Ovary (tissue), 9 donors: ENCODE measurements around the gene PRRG2. TPM values are rescaled to one million over a fixed set of nuclear protein-coding genes. Genes with fewer than 3 reads are reported as not detected.

Experiments used
- DNase-seq, 5 donors: peaks; one replicate each; pipeline ENCODE4 v3.0.0-alpha.2; 2019 to 2020
- H3K27ac ChIP-seq, 2 donors: fragments of 200-600 bp; one replicate each; pipeline versions ENCODE4 v1.5.1 to v1.8.0; 2019 to 2022
- H3K27me3 ChIP-seq: fragments of 200-600 bp; one replicate; pipeline ENCODE4 v1.8.0; 2022
- H3K36me3 ChIP-seq: fragments of 200-600 bp; sonication (generic); one replicate; pipeline ENCODE4 v1.5.1; 2019
- H3K4me1 ChIP-seq: one replicate; pipeline ENCODE4 v1.8.1; 2013; ENCODE audit warnings: mild to moderate bottlenecking, moderate library complexity; ENCODE audit not compliant: insufficient read depth
- H3K4me3 ChIP-seq: fragments of 200-600 bp; sonication (generic); one replicate; pipeline ENCODE4 v1.5.1; 2017
- H3K9me3 ChIP-seq, 2 donors: fragments of 200-600 bp in 1 of 2; sonication (generic) in 1 of 2; one replicate each; pipeline versions ENCODE4 v1.5.1 to v1.8.1; 2013 to 2019; ENCODE audit warnings: mild to moderate bottlenecking in 1 of 2, moderate library complexity in 1 of 2
- CTCF ChIP-seq, 3 donors: fragments of 450-650 bp in 2 of 3; fragments of 200-600 bp in 1 of 3; IDR thresholded peaks; one replicate each; pipeline versions ENCODE4 v1.5.1 to v1.8.0; 2016 to 2022; ENCODE audit warnings: antibody characterized with exemption in 3 of 3, mild to moderate bottlenecking in 1 of 3
- EP300 ChIP-seq: sonication (generic); formaldehyde crosslinking; IDR thresholded peaks from one replicate; pipeline ENCODE4 v1.6.1; 2017; ENCODE audit warnings: antibody characterized with exemption
- POLR2A ChIP-seq: fragments of 450-650 bp; IDR thresholded peaks from one replicate; pipeline ENCODE4 v1.6.1; 2017; ENCODE audit warnings: antibody characterized with exemption, mild to moderate bottlenecking, moderate library complexity
- WGBS, 3 donors: extraction: QIAGEN DNeasy Blood & Tissue Kit in 1 of 3; methylation state at CpG; one replicate each; pipeline versions ENCODE4 v1.1.5 to v1.1.7; 2013 to 2017; 5-methylcytosine and 5-hydroxymethylcytosine counted together
- intact Hi-C, 4 donors: fragments of 100-400 bp; cut with DNase I; formaldehyde crosslinking; loops; one replicate each; pipeline versions ENCODE4 v1.11.0 to v1.15.1; 2022 to 2023
- polyA plus RNA-seq, 2 donors: library from polyadenylated mRNA; stranded (reverse); fragments of 200-250 nt in 1 of 2; fragments of 350-450 nt in 1 of 2; fragmentation: Illumina TruSeq in 1 of 2; extraction: RNeasy Lipid Tissue Mini Kit (QIAGEN cat#74804) in 1 of 2; gene quantifications; one replicate each; pipeline ENCODE4 v1.2.3, GENCODE V29; 2013 to 2014
- total RNA-seq, 7 donors: library from RNA; depleted of rRNA in 2 of 7; stranded (reverse); fragments of >200 nt in 2 of 7; fragmentation: NEBNext Ultra II Directional in 3 of 7; extraction: Animal tissue kit (Norgen Biotek cat#: 25700) in 3 of 7; gene quantifications; one replicate each; pipeline versions ENCODE4 v1.1.0 to v1.2.4, GENCODE V29; 2016 to 2023
- donor health status: DM: no; HTN: no; CAD: no; lungs with moderate emphysema.
- donor health status: DM: no; HTN: no; CAD: no.
- donor health status: Bipolar disorder and iron deficiency.
- donor health status: DM: yes; HTN: yes; CAD: no.
- donor health status: DM: no; HTN: no; CAD: no.
- donor health status: DM: yes; HTN: yes; CAD: no.

The PRRG2 gene
- total and polyA plus RNA-seq, 9 donors: 0.65 to 4.0 (median 1.1) TPM; not detected in 3

- 94 to 97% (median 96%) methylated on average over 12 of the region's 12 CpGs for WGBS, 3 donors
- no peak for TF ChIP-seq CTCF (IDR thresholded peaks at IDR 0.05)
- no peak for TF ChIP-seq POLR2A
- no peak for TF ChIP-seq EP300
- Histone ChIP-seq H3K27ac (no peak overlapping the region), H3K9me3 (no peaks in the 10 kb centered on the region), H3K36me3 (no peaks in the 10 kb centered on the region), H3K4me3 (no peak overlapping the region), H3K27me3 (no peaks in the 10 kb centered on the region), H3K4me1 (no peaks in the 10 kb centered on the region)
- DNase-seq: no peak
- intact Hi-C loops: no loop called here
These were observed 28.5 kb downstream of the PRRG2 start for GRCh38 chr19:49609499-49610092.

GRCh38 chr19:49613374-49613773, 32.3 kb downstream of the PRRG2 start:
- intact Hi-C loops: no loop called here
- no peaks in the 10 kb centered on the region for H3K36me3 ChIP-seq

GRCh38 chr19:49614096-49614833, 33.1 kb downstream of the PRRG2 start:
- Histone ChIP-seq H3K9me3 (no peaks in the 10 kb centered on the region), H3K27me3 (no peaks in the 10 kb centered on the region), H3K4me3 (no peak overlapping the region), H3K27ac (no peak overlapping the region), H3K36me3 (no peaks in the 10 kb centered on the region), H3K4me1 (no peaks in the 10 kb centered on the region)
- no peak for DNase-seq
- 71 to 78% (median 78%) methylated on average over 19 of the region's 19 CpGs for WGBS, 3 donors
- intact Hi-C loops: no loop called here
- TF ChIP-seq EP300 (no peak), POLR2A (no peak), CTCF (IDR thresholded peaks at IDR 0.05) (no peak)

More at GRCh38 chr19:49613374-49613773, 32.3 kb downstream of the PRRG2 start:
- H3K4me1 ChIP-seq: no peaks in the 10 kb centered on the region
- no peaks in the 10 kb centered on the region for H3K27me3 ChIP-seq
- H3K4me3 ChIP-seq: no peak overlapping the region
- DNase-seq: no peak
- TF ChIP-seq CTCF (IDR thresholded peaks at IDR 0.05) (no peak), POLR2A (no peak), EP300 (no peak)
- 68 to 82% (median 74%) methylated on average over 4 of the region's 4 CpGs for WGBS, 3 donors
- no peak overlapping the region for H3K27ac ChIP-seq
- no peaks in the 10 kb centered on the region for H3K9me3 ChIP-seq

GRCh38 chr19:49615861-49616260, 34.7 kb downstream of the PRRG2 start:
- H3K4me1 ChIP-seq: no peaks in the 10 kb centered on the region
- intact Hi-C loops: no loop called here
- H3K27me3 ChIP-seq: no peaks in the 10 kb centered on the region
- no peak for DNase-seq
- no peak overlapping the region for H3K4me3 ChIP-seq
- H3K27ac ChIP-seq: no peak overlapping the region
- H3K36me3 ChIP-seq: no peaks in the 10 kb centered on the region
- TF ChIP-seq CTCF (IDR thresholded peaks at IDR 0.05): no peak
- no peak for TF ChIP-seq EP300
- no peak for TF ChIP-seq POLR2A
- 93 to 98% (median 96%) methylated on average over 23 of the region's 23 CpGs for WGBS, 3 donors
- H3K9me3 ChIP-seq: no peaks in the 10 kb centered on the region
